NCI-H146 treated with DMSO at 0.1 percent for 48 hours (cell line): ENCODE data around the gene L3MBTL3.
A peak's percentile ranks its signal among the peaks of the same experiment; 100 is the strongest.
"Not testable (repeated sequence)": the region's sequence is repeated elsewhere in the genome, so short reads cannot be mapped to it uniquely, and the experiment has no call there.

Experiments
- DNase-seq: peaks from one replicate; lab custom pipeline; 2025; ENCODE audit not compliant: unreplicated experiment; lab: John Stamatoyannopoulos, UW

L3MBTL3 gene

GRCh38 chr6:130070792-130071191, 52.4 kb downstream of the L3MBTL3 start:
- no peak for DNase-seq

DNA sequence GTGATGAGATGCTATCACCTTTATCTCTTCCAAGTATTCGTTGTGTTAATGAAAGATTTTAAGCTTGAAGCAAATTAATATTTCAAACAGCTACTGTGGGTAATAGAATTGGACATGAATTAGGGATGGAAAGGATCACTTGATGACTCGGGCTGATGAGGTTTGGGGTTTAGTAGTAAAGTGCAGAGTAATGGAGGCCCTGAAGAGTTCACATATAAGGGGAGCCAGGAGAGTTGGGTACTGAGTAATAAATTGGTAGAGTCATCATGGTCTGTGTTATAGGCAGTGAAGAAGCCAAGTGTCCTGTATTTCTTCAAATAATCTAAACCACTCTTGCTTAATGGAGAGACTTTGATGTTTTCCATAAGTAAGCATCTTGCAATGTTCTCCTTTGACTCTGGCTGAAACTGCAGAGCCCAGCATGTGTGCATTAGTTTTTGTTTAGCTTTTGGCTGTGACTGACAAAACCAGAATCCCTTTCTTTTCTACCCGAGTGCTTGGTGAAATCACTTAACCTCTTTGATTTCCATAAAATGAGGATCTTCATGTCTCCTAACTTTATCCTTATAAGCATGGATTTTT, 57.6 kb downstream of the L3MBTL3 start:
- DNase-seq, result no peak

GRCh38 chr6:130076512-130076911, 58.1 kb downstream of the L3MBTL3 start:
- DNase-seq, result no peak

DNA sequence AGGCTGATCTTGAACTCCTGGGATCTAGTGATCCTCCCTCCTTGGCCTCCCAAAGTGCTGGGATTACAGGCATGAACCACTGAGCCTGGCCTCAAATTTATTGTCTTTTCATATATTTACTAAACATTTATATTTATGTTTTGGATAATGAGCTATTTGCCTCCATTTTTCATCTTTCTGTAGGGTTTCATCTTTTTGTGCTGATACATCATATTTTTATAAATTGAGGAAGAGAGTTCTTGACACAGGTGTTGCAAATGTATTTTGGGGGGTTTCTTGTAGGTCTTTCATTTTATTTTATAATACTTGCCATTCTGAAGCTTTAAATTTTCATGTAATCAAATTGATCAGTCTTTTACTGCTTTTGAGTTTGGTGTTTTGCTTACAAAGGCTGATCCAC, 72.4 kb downstream of the L3MBTL3 start:
- no peak for DNase-seq

DNA sequence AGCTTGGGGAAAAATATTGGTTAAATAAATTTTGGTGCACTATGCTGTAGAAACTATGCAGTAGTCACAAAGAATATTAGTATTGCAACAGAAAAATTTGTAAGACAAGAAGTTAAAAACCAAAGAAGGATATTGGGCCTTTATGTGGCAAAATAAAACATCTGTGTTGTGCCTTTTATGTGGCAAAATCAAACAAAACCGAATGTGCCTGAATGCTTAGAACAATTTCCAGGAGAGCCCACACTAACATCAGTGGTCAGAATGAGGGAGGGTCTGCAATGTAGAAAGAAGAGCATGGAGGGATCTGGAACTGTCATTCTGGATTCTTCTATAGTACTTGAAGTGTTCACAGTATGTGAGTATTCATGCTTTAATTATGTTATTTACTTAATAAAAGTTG, 75.2 kb downstream of the L3MBTL3 start:
- DNase-seq, result no peak

DNA sequence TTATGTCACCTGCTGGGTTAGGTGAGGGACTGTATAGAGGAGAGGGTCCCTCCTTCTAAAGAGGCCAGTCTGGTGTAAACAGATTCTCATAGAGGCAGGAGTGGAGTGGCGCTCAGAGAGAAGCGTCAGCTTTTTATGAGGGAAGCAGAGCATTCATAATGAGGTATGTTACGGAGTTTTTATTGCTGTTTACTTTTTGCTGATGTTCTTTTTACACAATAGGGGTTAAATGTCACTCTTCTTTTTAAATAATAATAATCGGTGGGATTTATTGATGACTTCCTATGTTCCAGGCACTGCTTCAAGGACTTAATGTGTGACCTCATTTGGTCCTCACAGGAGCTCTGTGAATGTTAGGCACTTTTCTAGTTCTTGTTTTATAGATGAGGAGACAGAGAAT, 79.9 kb downstream of the L3MBTL3 start:
- DNase-seq, result peak; percentile 48

DNA sequence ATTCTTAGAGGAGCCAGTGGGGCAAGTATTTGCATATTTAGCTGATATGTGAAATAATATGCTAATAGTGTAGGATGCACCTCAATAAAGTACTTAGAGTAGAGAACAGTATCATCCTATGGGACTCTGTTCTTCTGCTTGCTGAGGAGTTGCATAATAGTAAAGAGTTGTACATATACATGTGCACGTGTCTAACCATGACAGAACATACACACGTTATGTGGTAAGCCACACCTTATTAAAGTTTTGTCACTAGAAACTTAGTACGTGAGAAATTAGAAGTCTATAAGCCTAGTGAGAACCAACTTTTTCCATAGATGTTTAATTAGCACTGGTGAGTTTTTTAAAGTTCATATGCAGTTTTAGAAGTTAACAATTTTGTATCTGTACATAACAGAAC, 80.7 kb downstream of the L3MBTL3 start:
- DNase-seq, result no peak

- no peak for DNase-seq
Observed at GRCh38 chr6:130105996-130106704, 87.8 kb downstream of the L3MBTL3 start.

DNA sequence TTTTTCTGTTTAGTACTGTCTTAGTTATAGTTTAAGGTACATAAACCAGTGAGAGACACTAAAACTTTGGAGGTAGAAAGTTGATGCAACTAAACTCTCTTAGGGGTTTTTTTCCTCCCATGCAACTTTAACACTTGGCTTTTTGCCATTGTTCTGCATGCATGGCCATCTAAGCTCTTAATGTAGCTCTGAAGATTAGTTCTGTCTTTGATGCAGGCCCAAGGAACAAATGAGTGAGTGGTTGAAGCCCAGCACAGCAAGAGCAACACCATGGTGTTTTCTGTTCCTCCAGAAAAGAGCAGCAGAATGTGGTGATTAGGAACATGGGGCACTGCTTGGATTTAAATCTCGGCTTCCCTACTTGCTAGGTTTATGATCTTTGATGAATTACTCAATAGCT, 89.3 kb downstream of the L3MBTL3 start:
- DNase-seq, result no peak

DNA sequence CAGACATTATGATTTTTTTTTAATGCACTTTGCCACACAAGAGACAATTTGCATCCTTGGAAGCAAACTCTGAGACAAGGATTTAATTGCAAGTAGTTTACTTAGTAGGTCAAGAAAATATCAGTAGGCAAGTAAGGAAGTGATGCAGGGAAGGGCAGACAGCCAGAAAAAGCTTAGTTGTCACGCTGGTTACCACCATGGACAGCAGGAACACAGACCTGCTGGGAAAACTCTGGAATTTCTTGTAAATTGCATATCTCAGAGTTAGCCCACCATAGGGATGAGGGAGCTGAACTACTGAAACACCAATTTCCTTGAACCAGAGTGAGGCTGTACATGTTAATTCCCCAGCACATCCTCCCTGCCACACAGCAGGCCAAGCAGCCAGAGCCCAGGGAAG, 92.7 kb downstream of the L3MBTL3 start:
- DNase-seq, result no peak

GRCh38 chr6:130113201-130113710, 94.9 kb downstream of the L3MBTL3 start:
- no peak for DNase-seq

- no peak for DNase-seq
Observed at GRCh38 chr6:130115036-130115435, 96.7 kb downstream of the L3MBTL3 start.

DNA sequence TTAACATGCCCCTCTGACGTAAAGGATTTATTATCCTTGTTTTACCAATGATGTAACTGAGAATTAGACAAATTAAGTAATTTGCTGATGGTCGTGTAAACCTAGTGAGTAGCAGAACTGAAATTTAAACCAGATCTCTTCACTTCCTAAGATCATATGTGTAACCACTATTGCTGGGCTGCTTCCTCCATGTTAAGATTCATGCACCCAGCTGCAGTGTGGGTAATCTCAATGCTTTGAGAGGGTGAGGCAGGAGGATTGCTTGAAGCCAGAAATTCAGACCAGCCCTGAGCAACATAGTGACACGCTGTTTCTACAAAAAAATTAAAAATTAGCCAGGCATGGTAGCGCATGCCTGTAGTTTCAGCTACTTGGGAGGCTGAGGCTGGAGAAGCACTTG, 97.9 kb downstream of the L3MBTL3 start:
- no peak for DNase-seq

GRCh38 chr6:130117187-130117701, 98.9 kb downstream of the L3MBTL3 start:
- not testable (repeated sequence) for DNase-seq

- DNase-seq, result no peak
Observed at GRCh38 chr6:130118236-130118635, 99.9 kb downstream of the L3MBTL3 start.

- DNase-seq, result no peak
Observed at GRCh38 chr6:130119211-130119610, 100.8 kb downstream of the L3MBTL3 start.

- DNase-seq, result no peak
Observed at GRCh38 chr6:130120731-130121130, 102.3 kb downstream of the L3MBTL3 start.

DNA sequence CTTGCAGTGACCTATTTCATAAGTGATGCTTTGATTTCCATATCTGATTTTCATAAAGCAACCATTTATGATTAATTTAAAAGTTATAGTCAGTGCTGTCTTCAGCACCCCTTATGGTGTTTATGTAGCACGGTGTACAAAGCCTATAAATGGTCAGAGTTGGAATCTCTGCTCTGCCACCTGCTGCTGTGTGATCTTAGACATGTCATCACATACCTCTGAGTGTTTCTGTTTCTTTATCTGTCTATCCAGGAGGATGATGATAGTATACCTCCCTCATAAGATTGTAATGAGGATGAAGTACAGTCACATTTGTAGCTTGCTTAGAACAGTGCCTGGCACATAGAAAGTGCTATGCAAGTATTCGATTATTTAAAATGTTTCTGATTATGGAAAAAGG, 103.9 kb downstream of the L3MBTL3 start:
- DNase-seq, result no peak

DNA sequence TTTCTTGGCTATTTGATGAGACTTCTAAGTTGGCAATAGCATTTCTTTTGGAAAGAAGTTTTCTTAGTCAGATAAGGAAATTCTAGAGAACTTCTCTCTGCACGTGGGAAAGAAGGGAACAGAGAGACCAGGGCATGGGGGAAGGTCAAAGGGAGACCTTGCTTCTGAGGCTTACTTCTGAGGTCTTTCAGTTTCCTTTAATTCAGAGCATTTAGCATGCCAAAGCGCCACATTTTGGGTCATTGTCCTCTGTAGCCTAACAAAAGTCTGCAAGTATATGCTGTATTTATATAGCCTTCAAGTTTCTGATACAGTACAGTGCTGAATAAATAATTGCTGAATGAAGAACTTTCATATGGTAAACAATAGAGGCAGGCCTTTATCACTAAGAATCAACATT, 108.8 kb downstream of the L3MBTL3 start:
- DNase-seq, result no peak

- no peak for DNase-seq
Observed at GRCh38 chr6:130128326-130128725, 109.9 kb downstream of the L3MBTL3 start.

GRCh38 chr6:130129762-130130246, 111.4 kb downstream of the L3MBTL3 start:
- no peak for DNase-seq

- no peak for DNase-seq
Observed at GRCh38 chr6:130132286-130132701, 113.9 kb downstream of the L3MBTL3 start.
